ENCODE measurements around the gene GNG10.
A peak's percentile ranks its signal among the peaks of the same experiment; 100 is the strongest.
"Not testable (repeated sequence)": the region's sequence is repeated elsewhere in the genome, so short reads cannot be mapped to it uniquely, and the experiment has no call there.

The GNG10 gene

DNA sequence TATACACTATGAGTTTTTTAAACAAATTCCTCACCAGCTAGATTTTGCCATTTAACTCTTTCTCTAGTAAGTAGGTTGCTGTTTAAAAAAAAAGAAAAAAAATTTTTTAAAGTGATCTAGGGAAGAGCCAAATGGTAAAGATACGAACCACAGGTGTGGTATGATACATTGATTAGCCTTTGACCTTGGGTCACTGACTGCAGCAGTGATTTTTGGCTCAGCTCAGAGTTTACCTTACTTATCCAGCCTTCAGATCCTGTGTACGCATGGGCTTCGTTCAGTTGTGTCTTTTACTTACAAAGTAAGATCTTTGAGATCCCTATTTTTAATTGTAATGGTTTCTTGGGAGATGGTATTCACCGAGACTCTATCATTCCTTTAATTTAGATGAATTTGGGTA lies 12.4 kb upstream of the GNG10 start:
- no peak for DNase-seq (ENCODE audit: low spot score)

GRCh38 chr9:111657051-111657450 lies 4.4 kb upstream of the GNG10 start:
- DNase-seq (ENCODE audit: low spot score), result peak; percentile 73

- no peak for DNase-seq (ENCODE audit: low spot score)
Observed at GRCh38 chr9:111658943-111659342, 2.5 kb upstream of the GNG10 start.

DNA sequence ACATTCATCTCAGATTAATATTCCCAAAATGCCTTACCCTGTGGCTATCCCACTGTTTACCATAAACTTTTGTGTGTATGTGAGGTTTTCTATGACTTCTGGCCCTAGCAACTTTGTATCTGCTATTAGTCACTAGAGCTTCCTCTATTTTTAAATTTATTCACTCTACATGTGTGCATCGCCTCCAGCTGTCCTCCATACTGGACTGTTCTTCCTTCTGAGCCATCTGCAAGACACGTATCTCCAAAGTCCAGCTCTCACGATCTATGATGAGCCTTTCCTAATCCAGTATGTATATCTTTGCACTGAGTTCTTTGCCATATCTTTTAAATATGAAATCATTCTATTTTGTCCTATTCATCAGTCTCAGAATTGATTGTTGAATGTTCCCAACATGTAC lies 1.7 kb upstream of the GNG10 start:
- DNase-seq (ENCODE audit: low spot score), result no peak

GRCh38 chr9:111661802-111662521 lies 557 bp downstream of the GNG10 start:
- peak; percentile 28 for DNase-seq (ENCODE audit: low spot score)

DNA sequence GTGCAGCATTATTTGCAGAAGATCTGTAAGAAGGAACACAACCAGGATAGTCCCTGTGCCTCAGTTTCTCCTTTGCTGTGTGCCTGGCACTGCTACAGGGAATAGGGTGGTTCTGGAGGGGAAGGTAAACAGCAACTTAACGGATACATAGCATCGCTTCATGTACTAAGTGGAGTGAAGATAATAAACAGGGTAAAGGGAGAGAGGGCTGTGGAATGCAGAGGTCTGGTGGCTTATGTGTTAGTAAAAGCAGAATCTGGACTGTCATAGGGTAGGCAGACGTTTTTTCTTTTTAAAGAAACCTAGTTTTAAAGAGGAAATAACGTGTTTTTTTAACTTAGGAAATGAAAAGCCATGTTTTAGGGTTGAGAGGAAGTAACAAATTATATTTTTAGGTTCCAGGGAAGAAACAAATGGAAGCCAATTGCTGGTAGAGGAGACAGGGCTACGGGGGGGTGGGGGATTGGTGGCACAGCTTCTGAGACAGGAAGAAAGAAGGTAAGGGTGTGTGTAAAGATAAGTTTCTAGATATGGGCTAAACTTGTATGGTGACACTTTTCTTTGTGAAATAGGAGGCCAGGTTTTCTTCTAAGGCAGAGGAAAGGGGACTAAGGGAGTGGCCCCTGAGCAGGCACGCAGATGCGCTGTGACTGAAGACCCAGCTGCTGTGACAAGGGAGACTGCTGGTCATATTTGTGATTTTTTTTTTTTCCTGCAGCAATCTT lies 1.3 kb downstream of the GNG10 start:
- DNase-seq (ENCODE audit: low spot score), result no peak

- no peak for DNase-seq (ENCODE audit: low spot score)
Observed at GRCh38 chr9:111663301-111663823, 2.0 kb downstream of the GNG10 start.

DNA sequence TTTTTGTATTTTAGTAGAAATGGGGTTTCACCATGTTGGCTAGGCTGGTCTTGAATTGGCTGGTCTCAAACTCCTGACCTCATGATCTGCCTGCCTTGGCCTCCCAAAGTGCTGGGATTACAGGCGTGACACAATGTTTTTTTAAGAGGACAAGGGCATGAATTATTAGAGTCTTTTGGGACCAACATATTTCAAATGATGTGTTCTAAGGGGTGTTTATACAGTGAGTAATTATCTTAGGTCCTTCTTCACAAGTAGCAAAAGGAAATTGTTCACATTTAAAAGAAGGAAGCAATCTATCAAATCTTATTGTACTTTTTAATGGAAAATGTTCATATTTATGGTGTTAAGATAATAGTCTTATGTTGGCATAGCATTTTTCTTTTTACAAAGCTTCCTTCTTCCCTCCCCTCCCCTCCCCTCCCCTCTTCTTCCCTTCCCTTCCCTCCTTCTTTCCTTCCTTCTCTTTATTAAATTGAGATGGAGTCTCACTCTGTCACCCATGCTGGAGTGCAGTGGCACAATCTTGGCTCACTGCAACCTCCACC lies 6.7 kb downstream of the GNG10 start:
- no peak for DNase-seq (ENCODE audit: low spot score)

- not testable (repeated sequence) for DNase-seq (ENCODE audit: low spot score)
Observed at GRCh38 chr9:111668601-111669000, 7.2 kb downstream of the GNG10 start.

GRCh38 chr9:111674319-111674718 lies 12.9 kb downstream of the GNG10 start:
- DNase-seq (ENCODE audit: low spot score), result no peak

GRCh38 chr9:111676116-111676515 lies 14.7 kb downstream of the GNG10 start:
- no peak for DNase-seq (ENCODE audit: low spot score)

DNA sequence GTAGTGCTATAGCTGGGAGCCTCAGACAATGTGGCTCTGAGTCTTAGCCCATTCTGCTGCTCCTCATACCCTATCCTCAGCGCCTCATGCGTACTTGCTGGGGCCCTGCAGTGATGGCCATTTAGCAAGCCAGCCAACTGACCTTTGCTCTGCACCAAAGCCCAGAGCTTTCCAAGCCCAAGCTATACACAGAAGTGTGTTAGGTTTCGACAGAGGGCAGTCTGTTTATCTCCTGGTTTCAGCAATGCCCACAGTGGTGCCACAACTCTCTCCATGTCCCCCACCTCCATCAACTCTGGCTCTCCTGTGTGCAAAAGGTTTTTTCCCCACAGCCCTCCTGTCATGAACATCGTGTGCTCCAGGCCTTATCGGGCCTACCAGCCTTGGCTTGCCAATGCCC lies 16.9 kb downstream of the GNG10 start:
- DNase-seq (ENCODE audit: low spot score), result no peak

DNA sequence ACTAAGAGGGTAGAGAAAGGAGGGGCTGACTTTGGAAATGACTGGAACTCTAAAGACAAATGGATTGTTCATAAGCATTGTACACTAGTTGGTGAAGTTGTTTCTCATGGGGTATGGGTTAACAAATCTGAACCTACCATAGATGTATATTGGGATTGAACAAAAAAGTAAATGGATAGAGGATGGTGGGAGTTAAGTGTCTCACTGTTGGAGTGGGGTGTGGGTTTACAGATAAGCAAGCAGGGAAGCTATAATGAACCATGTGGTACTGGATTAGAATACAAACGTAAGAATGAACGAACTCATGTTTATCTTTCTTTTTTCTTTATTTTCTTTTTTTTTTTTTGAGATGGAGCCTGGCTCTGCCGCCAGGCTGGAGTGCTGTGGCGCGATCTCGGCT lies 17.8 kb downstream of the GNG10 start:
- DNase-seq (ENCODE audit: low spot score), result no peak

- no peak for DNase-seq (ENCODE audit: low spot score)
Observed at GRCh38 chr9:111683392-111683791, 22.0 kb downstream of the GNG10 start.

DNA sequence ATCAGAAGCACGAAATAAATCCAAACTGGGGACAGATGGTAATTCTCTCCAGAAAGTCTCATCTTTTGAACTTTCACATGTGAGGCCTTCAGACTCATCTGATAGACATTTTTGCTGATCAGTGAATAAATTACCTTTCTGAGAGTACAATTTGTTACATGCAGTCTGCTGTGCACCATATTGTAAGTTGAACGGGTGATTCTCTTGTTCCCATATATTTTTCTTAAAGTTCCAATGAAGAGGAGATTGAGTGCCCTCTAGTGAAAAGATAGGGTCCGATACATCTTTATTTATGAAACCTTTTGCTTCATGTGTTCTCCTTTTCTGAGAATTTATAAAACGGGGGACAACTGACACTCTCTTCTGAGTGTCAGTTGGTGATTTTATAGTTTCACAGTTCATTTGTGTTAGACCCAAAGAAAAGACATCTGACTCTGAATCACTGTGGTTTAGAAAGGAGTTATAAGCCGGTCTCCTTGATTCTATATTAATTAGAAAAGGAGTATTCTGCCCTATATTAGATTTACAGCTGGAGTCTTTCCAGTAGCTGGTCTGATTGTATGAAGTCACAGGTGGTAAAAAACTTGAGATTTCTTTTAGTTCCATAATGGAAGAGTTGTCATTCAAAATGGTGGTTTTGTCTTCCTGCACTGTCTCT lies 30.4 kb downstream of the GNG10 start:
- peak; percentile 39 for DNase-seq (ENCODE audit: low spot score)

DNA sequence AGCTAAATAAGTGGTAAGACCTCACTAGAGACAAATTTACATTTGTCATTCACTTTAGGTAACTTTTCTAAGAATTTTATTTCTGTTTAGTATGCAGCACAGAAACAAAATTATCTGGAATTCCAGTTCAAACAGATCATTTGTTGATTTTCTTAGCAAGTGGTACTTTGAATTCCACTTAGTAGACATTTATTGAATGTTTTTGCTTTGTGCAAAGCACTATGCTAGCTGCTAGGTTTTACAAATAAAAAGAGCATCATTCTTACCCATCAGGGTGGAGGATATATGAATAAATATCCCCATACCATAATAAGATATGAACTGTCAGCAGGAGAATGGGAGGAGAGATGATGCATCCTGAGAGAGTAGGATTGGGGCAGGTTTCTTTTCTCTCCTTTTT lies 35.4 kb downstream of the GNG10 start:
- DNase-seq (ENCODE audit: low spot score), result no peak

DNA sequence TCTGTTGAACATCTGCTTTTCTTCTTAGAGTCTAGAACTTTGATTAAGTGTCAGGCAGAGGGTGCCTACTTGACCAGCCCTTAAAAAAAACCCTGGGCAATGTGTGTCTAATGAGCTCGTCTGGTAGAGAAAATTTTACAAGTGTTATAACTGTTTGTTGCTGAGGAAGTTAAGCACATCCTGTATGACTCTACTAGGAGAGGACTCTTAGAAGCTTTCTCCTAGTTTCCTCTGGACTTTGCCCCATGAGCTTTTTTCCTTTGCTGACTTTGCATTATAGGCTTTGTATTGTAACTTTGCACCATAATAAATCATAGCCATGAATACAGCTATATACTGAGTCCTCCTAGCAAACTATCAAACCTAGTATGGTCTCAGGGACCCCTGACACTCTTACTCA lies 39.4 kb downstream of the GNG10 start:
- no peak for DNase-seq (ENCODE audit: low spot score)

DNA sequence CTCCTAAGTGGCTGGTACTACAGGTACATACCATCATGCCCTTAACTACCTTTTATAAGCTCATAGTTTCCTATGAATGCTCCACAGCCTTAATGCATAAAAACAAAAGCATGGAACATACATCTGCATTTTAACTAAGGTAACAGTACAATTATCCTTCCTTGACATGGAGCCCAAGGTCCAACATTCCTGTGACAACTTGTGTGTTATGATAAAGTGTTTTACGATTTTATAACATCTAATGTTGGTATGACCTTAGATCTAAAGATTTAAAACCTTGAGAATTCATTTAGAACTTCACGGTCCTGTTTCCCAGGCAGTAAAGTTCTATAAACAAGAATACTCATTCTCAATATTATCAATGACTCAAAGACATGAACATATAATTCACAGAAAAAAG lies 43.1 kb downstream of the GNG10 start:
- DNase-seq (ENCODE audit: low spot score), result no peak

GRCh38 chr9:111711548-111711947 lies 50.1 kb downstream of the GNG10 start:
- DNase-seq (ENCODE audit: low spot score), result no peak

DNA sequence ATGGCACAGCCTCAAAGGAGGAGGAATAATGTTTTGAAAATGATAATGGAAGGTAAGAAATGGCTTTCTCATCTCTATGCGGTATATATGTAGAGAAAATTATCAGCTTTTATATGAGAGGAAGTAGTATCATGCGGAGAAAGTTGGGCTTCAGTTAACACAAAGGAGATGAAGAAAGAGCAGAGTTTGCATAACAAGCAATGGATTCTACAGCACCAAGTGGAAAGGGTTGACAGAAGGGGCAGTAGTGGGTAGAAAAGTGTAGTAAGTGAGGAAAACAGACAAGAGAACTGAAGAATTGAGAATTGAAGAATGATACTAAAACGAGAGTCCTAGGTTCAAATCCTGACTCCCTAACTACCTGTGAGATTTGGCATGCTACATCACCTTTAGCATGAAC lies 51.0 kb downstream of the GNG10 start:
- DNase-seq (ENCODE audit: low spot score), result no peak

GRCh38 chr9:111715471-111715870 lies 54.1 kb downstream of the GNG10 start:
- no peak for DNase-seq (ENCODE audit: low spot score)

DNA sequence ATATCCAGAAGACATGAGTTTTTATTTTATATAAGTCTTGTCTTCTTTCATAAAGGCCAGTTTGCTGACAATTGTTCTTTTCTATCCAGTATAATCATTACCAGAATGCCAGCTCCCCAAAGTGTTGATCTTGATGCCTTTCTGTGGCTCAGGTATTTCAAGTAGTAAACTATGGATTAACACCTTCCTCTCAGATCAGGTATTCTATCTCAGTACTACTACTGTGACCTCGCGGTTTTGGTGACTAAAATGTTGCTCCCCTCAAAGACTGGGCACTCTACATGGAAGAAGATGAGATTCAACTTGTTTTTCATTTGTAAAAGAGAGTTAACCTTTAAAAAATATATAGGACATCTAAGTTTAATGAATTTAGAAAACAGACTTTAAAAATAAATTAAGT lies 58.1 kb downstream of the GNG10 start:
- no peak for DNase-seq (ENCODE audit: low spot score)
